Esophagus squamous epithelium (tissue), 5 donors: ENCODE measurements around the gene RFX8. TPM values are rescaled to one million over a fixed set of nuclear protein-coding genes. Genes with fewer than 3 reads are reported as not detected.
"Not testable (repeated sequence)": the region's sequence is repeated elsewhere in the genome, so short reads cannot be mapped to it uniquely, and the experiment has no call there.

Experiments used
- DNase-seq: peaks from one replicate; lab custom pipeline; 2025; lab: John Stamatoyannopoulos, UW
- H3K27ac ChIP-seq, 4 donors: fragments of 200-600 bp; sonication (generic); one replicate each; pipeline ENCODE4 v1.5.1; 2016 to 2019; ENCODE audit warnings: mild to moderate bottlenecking in 1 of 4
- H3K27me3 ChIP-seq, 4 donors: fragments of 200-600 bp; sonication (generic); 1 replicate in 3 of 4; 2 replicates in 1 of 4; pipeline versions ENCODE4 v1.5.1 to v1.6.0; 2017 to 2021; ENCODE audit warnings: antibody characterized with exemption in 1 of 4
- H3K36me3 ChIP-seq, 3 donors: fragments of 200-600 bp; sonication (generic); one replicate each; pipeline ENCODE4 v1.5.1; 2016 to 2019
- H3K4me1 ChIP-seq, 3 donors: fragments of 200-600 bp; sonication (generic); one replicate each; pipeline ENCODE4 v1.5.1; 2017 to 2019
- H3K4me3 ChIP-seq, 4 donors: fragments of 200-600 bp; sonication (generic); 1 replicate in 3 of 4; 2 replicates in 1 of 4; pipeline ENCODE4 v1.5.1; 2016 to 2019; ENCODE audit warnings: mild to moderate bottlenecking in 2 of 4, moderate library complexity in 1 of 4
- H3K9me3 ChIP-seq, 3 donors: fragments of 200-600 bp; sonication (generic); one replicate each; pipeline ENCODE4 v1.5.1; 2016 to 2019
- CTCF ChIP-seq, 6 experiments: fragments of 450-650 bp in 4 of 6; fragments of 200-600 bp in 2 of 6; sonication (generic) in 2 of 6; IDR thresholded peaks; one replicate each; pipeline ENCODE4 v1.5.1; 2016 to 2019; ENCODE audit warnings: antibody characterized with exemption in 6 of 6, mild to moderate bottlenecking in 4 of 6, moderate library complexity in 4 of 6
- POLR2A ChIP-seq, 4 donors: fragments of 450-650 bp; IDR thresholded peaks; one replicate each; pipeline ENCODE4 v1.6.1; 2017; ENCODE audit warnings: antibody characterized with exemption in 4 of 4, mild to moderate bottlenecking in 4 of 4, moderate library complexity in 3 of 4
- WGBS, 2 donors: methylation state at CpG; one replicate each; pipeline ENCODE4 v1.1.5; 2018; 5-methylcytosine and 5-hydroxymethylcytosine counted together
- intact Hi-C: fragments of 100-400 bp; cut with DNase I; formaldehyde crosslinking; loops from one replicate; pipeline ENCODE4 v1.15.0; 2022
- total RNA-seq, 4 donors: library from RNA; depleted of rRNA; stranded (reverse); fragments of >200 nt; gene quantifications; one replicate each; pipeline ENCODE4 v1.1.0, GENCODE V29; 2016
- donor health status: DM: yes; HTN: yes; CAD: no.

The RFX8 gene
- total RNA-seq, 4 donors from 2014 or later: 0.57 TPM; not detected in 3

- WGBS, 2 donors: 40 to 59% methylated on average over 2 to 6 of the region's 6 CpGs
Observed at GRCh38 chr2:101356055-101356454, 118.9 kb downstream of the RFX8 start.

GRCh38 chr2:101355401-101356054 is 119.4 kb downstream of the RFX8 start:
- DNase-seq: no peak

More at GRCh38 chr2:101356055-101356454, 118.9 kb downstream of the RFX8 start:
- H3K27me3 ChIP-seq: no peaks in the 10 kb centered on the region
- H3K4me3 ChIP-seq: no peak overlapping the region
- TF ChIP-seq CTCF (IDR thresholded peaks at IDR 0.05): no peak
- no peaks in the 10 kb centered on the region for H3K9me3 ChIP-seq
- H3K36me3 ChIP-seq: no peaks in the 10 kb centered on the region
- intact Hi-C loops: no loop called here
- H3K27ac ChIP-seq: no peak overlapping the region
- peaks cover 0 to 15% (median 0%) of the 10 kb centered on the region in 3 donors for H3K4me1 ChIP-seq
- DNase-seq: no peak

GRCh38 chr2:101354420-101355311 is 120.2 kb downstream of the RFX8 start:
- intact Hi-C loops: no loop called here
- Histone ChIP-seq H3K27me3 (no peaks in the 10 kb centered on the region), H3K27ac (no peak overlapping the region), H3K36me3 (no peaks in the 10 kb centered on the region), H3K9me3 (no peaks in the 10 kb centered on the region), H3K4me1 (peaks cover 0 to 1% (median 0%) of the 10 kb centered on the region in 3 donors), H3K4me3 (no peak overlapping the region)
- no peak for DNase-seq
- no peak for TF ChIP-seq POLR2A (IDR thresholded peaks at IDR 0.05)
- no peak for TF ChIP-seq CTCF (IDR thresholded peaks at IDR 0.05)
- 88 to 96% methylated on average over 12 to 21 of the region's 21 CpGs for WGBS, 2 donors

More at GRCh38 chr2:101355401-101356054, 119.4 kb downstream of the RFX8 start:
- intact Hi-C loops: no loop called here
- H3K36me3 ChIP-seq: no peaks in the 10 kb centered on the region
- no peak overlapping the region for H3K4me3 ChIP-seq
- H3K27me3 ChIP-seq: no peaks in the 10 kb centered on the region
- 62 to 66% methylated on average over 9 of the region's 10 CpGs for WGBS, 2 donors
- peaks cover 0 to 10% (median 0%) of the 10 kb centered on the region in 3 donors for H3K4me1 ChIP-seq
- no peaks in the 10 kb centered on the region for H3K9me3 ChIP-seq
- H3K27ac ChIP-seq: no peak overlapping the region
- TF ChIP-seq POLR2A (IDR thresholded peaks at IDR 0.05) (no peak), CTCF (IDR thresholded peaks at IDR 0.05) (no peak)

GRCh38 chr2:101352631-101353030 is 122.3 kb downstream of the RFX8 start:
- 49 to 85% methylated on average over 3 to 4 of the region's 4 CpGs for WGBS, 2 donors
- DNase-seq, H3K27ac ChIP-seq, intact Hi-C loops, H3K4me3 ChIP-seq, H3K9me3 ChIP-seq, H3K27me3 ChIP-seq, H3K4me1 ChIP-seq, H3K36me3 ChIP-seq: not testable (repeated sequence)

- H3K27me3 ChIP-seq: no peaks in the 10 kb centered on the region
- H3K27ac ChIP-seq: no peak overlapping the region
- TF ChIP-seq CTCF (IDR thresholded peaks at IDR 0.05) (no peak), POLR2A (IDR thresholded peaks at IDR 0.05) (no peak)
- no peak for DNase-seq
- H3K9me3 ChIP-seq: no peaks in the 10 kb centered on the region
- H3K4me3 ChIP-seq: no peak overlapping the region
- H3K4me1 ChIP-seq: no peaks in the 10 kb centered on the region
- intact Hi-C loops: no loop called here
- H3K36me3 ChIP-seq: no peaks in the 10 kb centered on the region
- WGBS, 2 donors: 59 to 83% methylated on average over 2 to 6 of the region's 7 CpGs
Observed at GRCh38 chr2:101351207-101351606, 123.7 kb downstream of the RFX8 start.
